HepG2 (cell line): ENCODE results near the gene STAG3. TPM values are rescaled to one million over a fixed set of nuclear protein-coding genes. Genes with fewer than 3 reads are reported as not detected.

ENCODE experiments used
- CTCF ChIP-seq: sonication (generic); formaldehyde crosslinking; IDR thresholded peaks from 2 replicates; pipeline ENCODE4 v1.5.0; 2020; ENCODE audit warnings: mild to moderate bottlenecking, missing genetic modification reagents, moderate library complexity
- GABPB1 ChIP-seq: IDR thresholded peaks from 2 replicates; pipeline ENCODE4 v1.6.1; 2016; ENCODE audit warnings: mild to moderate bottlenecking, missing genetic modification reagents, moderate library complexity, missing compliant biosample characterization
- HNF4A ChIP-seq: sonication (generic); formaldehyde crosslinking; IDR thresholded peaks from 2 replicates; pipeline ENCODE4 v1.4.0; 2020; ENCODE audit warnings: missing genetic modification reagents
- NR2F2 ChIP-seq: IDR thresholded peaks from 2 replicates; pipeline ENCODE4 v1.6.1; 2012; ENCODE audit warnings: low read depth, inconsistent platforms, borderline replicate concordance
- PPARG ChIP-seq: conservative IDR thresholded peaks from 2 replicates; pipeline ENCODE4 v1.6.1; 2016; ENCODE audit warnings: missing biosample characterization, missing genetic modification reagents
- STAG1 ChIP-seq: sonication (generic); formaldehyde crosslinking; IDR thresholded peaks from 2 replicates; pipeline ENCODE4 v1.4.0; 2020; ENCODE audit warnings: missing genetic modification reagents
- TEAD3 ChIP-seq: optimal IDR thresholded peaks from 2 replicates; pipeline ENCODE3; 2016; ENCODE audit warnings: borderline replicate concordance
- TSC22D2 ChIP-seq: sonication (generic); formaldehyde crosslinking; IDR thresholded peaks from 2 replicates; pipeline ENCODE4 v1.5.1; 2020; ENCODE audit warnings: missing genetic modification reagents, mild to moderate bottlenecking, borderline replicate concordance
- UBTF ChIP-seq: sonication (generic); formaldehyde crosslinking; IDR thresholded peaks from 2 replicates; pipeline ENCODE4 v1.4.0; 2020; ENCODE audit warnings: mild to moderate bottlenecking, missing genetic modification reagents
- ZFAT ChIP-seq: sonication (generic); formaldehyde crosslinking; conservative IDR thresholded peaks from 2 replicates; pipeline ENCODE4 v1.8.1; 2023; ENCODE audit warnings: missing genetic modification reagents, inconsistent platforms
- polyA plus RNA-seq, 8 experiments: library from polyadenylated mRNA; depleted of rRNA in 3 of 8; stranded (reverse) in 7 of 8; unstranded in 1 of 8; fragments of >200 nt; fragmentation: Illumina TruSeq in 4 of 8; extraction: Trizol in 4 of 8; gene quantifications; 2 replicates each; pipeline versions ENCODE4 v1.2.1 to v1.2.3, GENCODE V29; 2011 to 2016; ENCODE audit warnings: low read depth in 4 of 8, missing spikeins in 1 of 8, mixed read lengths in 1 of 8; ENCODE audit not compliant: insufficient read depth in 1 of 8
- total RNA-seq, 5 experiments: library from RNA; depleted of rRNA; stranded (reverse); fragments of >200 nt; fragmentation: Illumina TruSeq; extraction: Trizol; gene quantifications; 2 replicates each; pipeline ENCODE4 v1.2.3, GENCODE V29; 2016; ENCODE audit warnings: low read depth in 1 of 5
- TF ChIP-seq, protein P1 (sequence below): sonication (generic); formaldehyde crosslinking; IDR thresholded peaks from 2 replicates; pipeline ENCODE4 v1.5.1; 2020; ENCODE audit warnings: mild to moderate bottlenecking, missing genetic modification reagents, moderate library complexity
- TF ChIP-seq, protein P2 (sequence below): IDR thresholded peaks from 2 replicates; pipeline ENCODE4 v1.6.1; 2018; ENCODE audit warnings: missing genetic modification reagents, mild to moderate bottlenecking, missing compliant biosample characterization
- TF ChIP-seq, protein P3 (sequence below): sonication (generic); formaldehyde crosslinking; IDR thresholded peaks from 2 replicates; pipeline ENCODE4 v1.4.0; 2020; ENCODE audit warnings: missing genetic modification reagents

Gene STAG3
- total and polyA plus RNA-seq, 2 of the 13 experiments (the other 11 are each of a cell fraction or from before 2014, with no cell fraction given), result 0.09 to 0.33 TPM

DNA sequence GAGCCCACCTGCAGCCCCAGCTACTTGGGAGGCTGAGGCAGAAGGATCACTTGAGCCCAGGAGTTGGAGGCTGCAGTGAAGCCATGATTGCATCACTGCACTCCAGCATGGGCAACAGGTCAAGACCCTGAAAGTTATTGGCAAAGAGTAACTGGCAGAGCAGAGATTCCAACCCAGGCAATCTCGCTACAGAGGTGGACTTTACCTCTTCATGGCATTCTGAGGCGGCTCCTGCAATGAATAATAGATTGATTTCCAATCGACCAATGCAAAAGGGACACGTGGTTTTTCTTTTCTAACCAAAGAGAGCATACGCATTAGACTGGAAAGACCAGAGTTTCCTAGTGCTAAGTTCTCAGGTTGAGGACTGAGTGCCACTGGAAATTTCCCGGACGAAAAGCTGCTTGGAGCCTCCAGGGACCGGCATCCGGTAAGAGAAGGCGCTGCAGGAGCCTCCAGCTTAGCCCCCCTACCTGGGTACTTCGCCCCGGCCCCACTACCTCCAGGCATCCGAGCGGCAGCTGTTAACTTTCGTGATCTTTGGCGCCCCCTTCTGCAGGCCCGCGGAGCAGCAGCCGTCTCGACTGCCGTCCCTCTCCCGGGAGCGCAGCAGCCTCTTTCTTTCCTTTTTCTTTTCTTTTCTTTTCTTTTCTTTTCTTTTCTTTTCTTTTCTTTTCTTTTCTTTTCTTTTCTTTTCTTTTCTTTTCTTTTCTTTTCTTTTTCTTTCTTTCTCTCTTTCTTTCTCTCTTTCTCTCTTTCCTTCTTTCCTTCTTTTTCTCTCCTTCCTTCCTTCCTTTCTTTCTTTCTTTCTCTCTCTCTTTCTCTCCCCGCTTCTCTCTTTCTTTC is 46.9 kb upstream of the STAG3 start (continued):
- TF ChIP-seq, protein P1, sequence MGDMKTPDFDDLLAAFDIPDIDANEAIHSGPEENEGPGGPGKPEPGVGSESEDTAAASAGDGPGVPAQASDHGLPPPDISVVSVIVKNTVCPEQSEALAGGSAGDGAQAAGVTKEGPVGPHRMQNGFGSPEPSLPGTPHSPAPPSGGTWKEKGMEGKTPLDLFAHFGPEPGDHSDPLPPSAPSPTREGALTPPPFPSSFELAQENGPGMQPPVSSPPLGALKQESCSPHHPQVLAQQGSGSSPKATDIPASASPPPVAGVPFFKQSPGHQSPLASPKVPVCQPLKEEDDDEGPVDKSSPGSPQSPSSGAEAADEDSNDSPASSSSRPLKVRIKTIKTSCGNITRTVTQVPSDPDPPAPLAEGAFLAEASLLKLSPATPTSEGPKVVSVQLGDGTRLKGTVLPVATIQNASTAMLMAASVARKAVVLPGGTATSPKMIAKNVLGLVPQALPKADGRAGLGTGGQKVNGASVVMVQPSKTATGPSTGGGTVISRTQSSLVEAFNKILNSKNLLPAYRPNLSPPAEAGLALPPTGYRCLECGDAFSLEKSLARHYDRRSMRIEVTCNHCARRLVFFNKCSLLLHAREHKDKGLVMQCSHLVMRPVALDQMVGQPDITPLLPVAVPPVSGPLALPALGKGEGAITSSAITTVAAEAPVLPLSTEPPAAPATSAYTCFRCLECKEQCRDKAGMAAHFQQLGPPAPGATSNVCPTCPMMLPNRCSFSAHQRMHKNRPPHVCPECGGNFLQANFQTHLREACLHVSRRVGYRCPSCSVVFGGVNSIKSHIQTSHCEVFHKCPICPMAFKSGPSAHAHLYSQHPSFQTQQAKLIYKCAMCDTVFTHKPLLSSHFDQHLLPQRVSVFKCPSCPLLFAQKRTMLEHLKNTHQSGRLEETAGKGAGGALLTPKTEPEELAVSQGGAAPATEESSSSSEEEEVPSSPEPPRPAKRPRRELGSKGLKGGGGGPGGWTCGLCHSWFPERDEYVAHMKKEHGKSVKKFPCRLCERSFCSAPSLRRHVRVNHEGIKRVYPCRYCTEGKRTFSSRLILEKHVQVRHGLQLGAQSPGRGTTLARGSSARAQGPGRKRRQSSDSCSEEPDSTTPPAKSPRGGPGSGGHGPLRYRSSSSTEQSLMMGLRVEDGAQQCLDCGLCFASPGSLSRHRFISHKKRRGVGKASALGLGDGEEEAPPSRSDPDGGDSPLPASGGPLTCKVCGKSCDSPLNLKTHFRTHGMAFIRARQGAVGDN (CRISPR knock-in tag), result peak; percentile 75
- TF ChIP-seq STAG1 (CRISPR knock-in tag) (peak; percentile 85), UBTF (CRISPR knock-in tag) (peak; percentile 48; the same call in 1 of the 2 replicates), PPARG (CRISPR knock-in tag) (no peak), GABPB1 (peak; percentile 46; the same call in 1 of the 2 replicates), CTCF (peak; percentile 91), TEAD3 (peak; percentile 11), NR2F2 (peak; percentile 34; the same call in 1 of the 2 replicates), TSC22D2 (CRISPR knock-in tag) (0 out of 2 replicates have a peak, but pooled peaks have one; percentile 34), ZFAT (no peak), HNF4A (CRISPR knock-in tag) (peak; percentile 24; the same call in 1 of the 2 replicates)
- TF ChIP-seq, protein P2, sequence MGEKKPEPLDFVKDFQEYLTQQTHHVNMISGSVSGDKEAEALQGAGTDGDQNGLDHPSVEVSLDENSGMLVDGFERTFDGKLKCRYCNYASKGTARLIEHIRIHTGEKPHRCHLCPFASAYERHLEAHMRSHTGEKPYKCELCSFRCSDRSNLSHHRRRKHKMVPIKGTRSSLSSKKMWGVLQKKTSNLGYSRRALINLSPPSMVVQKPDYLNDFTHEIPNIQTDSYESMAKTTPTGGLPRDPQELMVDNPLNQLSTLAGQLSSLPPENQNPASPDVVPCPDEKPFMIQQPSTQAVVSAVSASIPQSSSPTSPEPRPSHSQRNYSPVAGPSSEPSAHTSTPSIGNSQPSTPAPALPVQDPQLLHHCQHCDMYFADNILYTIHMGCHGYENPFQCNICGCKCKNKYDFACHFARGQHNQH (CRISPR knock-in tag), result peak; percentile 40; the same call in 1 of the 2 replicates
- TF ChIP-seq, protein P3, sequence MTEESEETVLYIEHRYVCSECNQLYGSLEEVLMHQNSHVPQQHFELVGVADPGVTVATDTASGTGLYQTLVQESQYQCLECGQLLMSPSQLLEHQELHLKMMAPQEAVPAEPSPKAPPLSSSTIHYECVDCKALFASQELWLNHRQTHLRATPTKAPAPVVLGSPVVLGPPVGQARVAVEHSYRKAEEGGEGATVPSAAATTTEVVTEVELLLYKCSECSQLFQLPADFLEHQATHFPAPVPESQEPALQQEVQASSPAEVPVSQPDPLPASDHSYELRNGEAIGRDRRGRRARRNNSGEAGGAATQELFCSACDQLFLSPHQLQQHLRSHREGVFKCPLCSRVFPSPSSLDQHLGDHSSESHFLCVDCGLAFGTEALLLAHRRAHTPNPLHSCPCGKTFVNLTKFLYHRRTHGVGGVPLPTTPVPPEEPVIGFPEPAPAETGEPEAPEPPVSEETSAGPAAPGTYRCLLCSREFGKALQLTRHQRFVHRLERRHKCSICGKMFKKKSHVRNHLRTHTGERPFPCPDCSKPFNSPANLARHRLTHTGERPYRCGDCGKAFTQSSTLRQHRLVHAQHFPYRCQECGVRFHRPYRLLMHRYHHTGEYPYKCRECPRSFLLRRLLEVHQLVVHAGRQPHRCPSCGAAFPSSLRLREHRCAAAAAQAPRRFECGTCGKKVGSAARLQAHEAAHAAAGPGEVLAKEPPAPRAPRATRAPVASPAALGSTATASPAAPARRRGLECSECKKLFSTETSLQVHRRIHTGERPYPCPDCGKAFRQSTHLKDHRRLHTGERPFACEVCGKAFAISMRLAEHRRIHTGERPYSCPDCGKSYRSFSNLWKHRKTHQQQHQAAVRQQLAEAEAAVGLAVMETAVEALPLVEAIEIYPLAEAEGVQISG (CRISPR knock-in tag), result peak; percentile 48
